ENCODE measurements around the gene SLC7A1.
"Not testable (repeated sequence)": the region's sequence is repeated elsewhere in the genome, so short reads cannot be mapped to it uniquely, and the experiment has no call there.

Gene SLC7A1

DNA sequence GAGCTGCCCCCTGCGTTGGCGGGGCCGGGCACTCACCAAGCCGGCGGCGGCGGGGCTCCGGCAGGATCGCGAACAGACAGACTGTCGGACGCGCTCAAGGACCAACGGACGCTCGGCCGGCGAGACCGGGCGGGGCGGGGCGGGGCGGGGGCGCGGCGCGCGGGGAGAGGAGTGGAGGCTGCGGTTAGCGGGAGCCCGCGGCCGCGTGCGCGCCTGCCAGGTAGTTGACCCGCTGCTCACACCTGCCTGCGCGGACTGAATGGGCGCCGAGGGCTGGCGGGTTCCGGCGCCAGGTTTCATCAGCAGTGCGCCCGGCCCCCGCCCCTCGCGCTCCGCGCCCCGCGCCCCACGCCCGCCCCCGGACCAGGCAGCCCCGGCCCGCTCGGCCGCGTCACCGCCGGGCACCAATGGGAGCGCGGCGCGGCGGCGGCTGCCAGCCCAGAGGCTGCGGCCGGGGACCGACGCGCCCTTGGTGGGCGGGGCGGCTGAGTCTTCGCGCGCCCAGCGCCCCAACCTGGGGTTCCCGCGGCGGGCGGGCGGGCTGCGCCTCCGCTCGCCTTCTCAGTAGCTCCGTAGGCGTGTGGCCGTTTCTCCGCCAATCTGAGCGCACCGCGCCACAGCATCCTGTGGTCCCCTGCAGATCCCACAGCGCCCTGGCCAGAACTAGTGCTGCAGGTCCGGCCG, at the start of gene SLC7A1:
Gene SLC7A1, minus strand, starts transcription at position 309 of the 684 bp plus-strand sequence. CDS start 59,500 bp downstream, outside the sequence.
- TF ChIP-seq, protein P1, sequence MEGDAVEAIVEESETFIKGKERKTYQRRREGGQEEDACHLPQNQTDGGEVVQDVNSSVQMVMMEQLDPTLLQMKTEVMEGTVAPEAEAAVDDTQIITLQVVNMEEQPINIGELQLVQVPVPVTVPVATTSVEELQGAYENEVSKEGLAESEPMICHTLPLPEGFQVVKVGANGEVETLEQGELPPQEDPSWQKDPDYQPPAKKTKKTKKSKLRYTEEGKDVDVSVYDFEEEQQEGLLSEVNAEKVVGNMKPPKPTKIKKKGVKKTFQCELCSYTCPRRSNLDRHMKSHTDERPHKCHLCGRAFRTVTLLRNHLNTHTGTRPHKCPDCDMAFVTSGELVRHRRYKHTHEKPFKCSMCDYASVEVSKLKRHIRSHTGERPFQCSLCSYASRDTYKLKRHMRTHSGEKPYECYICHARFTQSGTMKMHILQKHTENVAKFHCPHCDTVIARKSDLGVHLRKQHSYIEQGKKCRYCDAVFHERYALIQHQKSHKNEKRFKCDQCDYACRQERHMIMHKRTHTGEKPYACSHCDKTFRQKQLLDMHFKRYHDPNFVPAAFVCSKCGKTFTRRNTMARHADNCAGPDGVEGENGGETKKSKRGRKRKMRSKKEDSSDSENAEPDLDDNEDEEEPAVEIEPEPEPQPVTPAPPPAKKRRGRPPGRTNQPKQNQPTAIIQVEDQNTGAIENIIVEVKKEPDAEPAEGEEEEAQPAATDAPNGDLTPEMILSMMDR (IDR thresholded peaks at IDR 0.05; ENCODE audit: low read depth, low read length): no peak
- peak within 1 kb of the TSS; percentile 73 for H3K4me3 ChIP-seq (ENCODE audit: low read depth, low read length)

DNA sequence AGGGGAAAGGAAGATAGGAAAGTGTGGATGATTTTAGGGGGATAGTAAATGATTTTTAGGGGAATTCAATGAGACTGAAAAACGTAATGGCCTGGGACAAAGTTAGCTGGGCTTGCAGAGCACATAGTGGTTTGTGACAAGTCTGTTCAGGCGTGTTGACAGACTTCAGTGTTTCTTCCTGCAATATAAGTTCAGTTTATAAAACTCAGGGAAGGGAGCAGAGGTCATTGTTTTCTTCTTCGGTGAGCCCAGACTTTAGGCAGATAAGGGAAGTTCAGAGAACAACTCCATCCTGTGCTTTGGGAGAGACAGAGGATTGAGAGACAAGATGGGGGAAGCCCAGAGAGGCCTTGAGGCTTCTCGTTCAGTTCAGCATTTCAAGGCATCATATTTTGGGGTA, 45.2 kb upstream of the SLC7A1 start:
- no peak overlapping the region for H3K4me3 ChIP-seq (ENCODE audit: low read depth, low read length)
- TF ChIP-seq, protein P1 (IDR thresholded peaks at IDR 0.05; ENCODE audit: low read depth, low read length): no peak

DNA sequence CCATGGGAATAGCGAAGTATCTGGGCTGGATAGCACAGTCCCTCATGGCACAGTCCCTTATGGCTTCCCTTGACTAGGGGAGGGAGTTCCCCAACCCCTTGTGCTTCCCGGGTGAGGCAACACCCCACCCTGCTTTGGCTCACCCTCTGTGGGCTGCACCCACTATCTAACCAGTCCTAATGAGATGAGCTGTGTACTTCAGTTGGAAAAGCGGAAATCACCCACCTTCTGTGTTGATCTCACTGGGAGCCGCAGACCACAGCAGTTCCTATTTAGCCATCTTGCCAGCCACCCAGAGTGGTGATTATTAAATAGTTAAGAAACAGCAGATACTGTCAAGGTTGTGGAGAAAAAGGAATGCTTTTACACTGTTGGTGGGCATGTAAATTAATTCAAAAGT, 41.3 kb upstream of the SLC7A1 start:
- H3K4me3 ChIP-seq (ENCODE audit: low read depth, low read length): not testable (repeated sequence)

DNA sequence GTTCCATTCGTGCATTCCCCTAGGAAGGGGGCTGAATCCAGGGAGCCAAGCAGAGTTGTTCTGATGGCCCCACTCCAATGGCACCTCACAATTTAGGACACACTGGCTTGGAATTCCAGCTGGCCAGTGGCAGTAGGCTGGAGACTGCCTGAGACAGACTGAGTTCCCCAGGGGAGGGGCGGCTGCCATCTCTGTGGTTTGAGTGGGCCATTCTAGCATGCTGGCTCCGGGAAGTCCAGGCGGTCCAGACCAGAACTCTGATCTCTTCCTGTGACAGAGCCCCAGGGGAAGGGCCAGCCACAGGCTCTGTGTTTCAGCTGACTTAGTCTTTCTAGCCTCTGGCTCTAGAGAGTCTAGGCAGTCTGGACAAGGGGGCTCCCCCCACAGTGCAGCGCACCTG, 29.5 kb upstream of the SLC7A1 start:
- no peak overlapping the region for H3K4me3 ChIP-seq (ENCODE audit: low read depth, low read length)
- TF ChIP-seq, protein P1 (IDR thresholded peaks at IDR 0.05; ENCODE audit: low read depth, low read length): no peak

DNA sequence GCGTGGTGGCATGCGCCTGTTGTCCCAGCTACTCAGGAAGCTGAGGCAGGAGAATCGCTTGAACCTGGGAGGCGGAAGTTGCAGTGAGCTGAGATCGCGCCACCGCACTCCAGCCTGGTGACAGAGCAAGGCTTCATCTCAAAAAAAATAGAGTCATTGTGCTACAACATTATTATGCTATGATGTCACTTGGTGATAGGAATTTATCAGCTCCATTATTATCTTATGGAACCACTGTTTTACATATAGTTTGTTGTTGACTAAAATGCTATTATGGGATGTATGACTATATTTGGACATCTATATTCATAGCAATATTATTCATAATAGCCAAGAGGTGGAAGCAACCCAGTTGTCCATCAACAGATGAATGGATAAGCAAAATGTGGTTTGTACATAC, 26.4 kb upstream of the SLC7A1 start:
- H3K4me3 ChIP-seq (ENCODE audit: low read depth, low read length): no peak overlapping the region
- TF ChIP-seq, protein P1 (IDR thresholded peaks at IDR 0.05; ENCODE audit: low read depth, low read length): no peak

DNA sequence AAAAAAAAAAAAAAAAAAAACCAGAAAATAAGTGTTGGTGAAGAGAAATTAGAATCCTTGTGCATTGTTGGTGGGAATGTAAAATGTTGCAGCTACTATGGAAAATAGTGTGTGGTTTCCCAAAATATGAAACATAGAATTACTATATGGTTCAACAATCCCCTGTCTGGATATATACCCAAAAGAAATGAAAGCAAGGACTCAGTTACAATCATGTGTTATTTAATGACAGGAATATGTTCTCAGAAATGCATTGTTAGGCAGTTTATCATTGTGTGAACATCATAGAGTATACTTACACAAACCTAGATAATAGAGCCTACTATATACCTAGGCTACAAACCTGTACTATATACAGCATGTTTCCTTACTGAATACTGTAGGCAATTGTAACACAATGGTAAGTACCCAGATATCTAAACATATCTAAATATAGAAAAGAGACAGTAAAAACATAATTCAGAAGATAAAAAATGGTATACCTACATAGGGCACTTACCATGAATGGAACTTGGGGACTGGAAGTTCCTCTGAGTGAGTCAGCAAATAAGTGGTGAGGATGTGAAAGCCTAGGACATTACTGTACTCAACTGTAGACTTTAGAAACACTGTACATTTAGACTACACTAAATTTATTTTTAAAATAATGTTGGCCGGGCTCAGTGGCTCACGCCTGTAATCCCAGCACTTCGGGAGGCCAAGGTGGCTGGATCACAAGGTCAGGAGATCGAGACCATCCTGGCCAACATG, 25.7 kb upstream of the SLC7A1 start:
- no peak overlapping the region for H3K4me3 ChIP-seq (ENCODE audit: low read depth, low read length)
- TF ChIP-seq, protein P1 (IDR thresholded peaks at IDR 0.05; ENCODE audit: low read depth, low read length): no peak

DNA sequence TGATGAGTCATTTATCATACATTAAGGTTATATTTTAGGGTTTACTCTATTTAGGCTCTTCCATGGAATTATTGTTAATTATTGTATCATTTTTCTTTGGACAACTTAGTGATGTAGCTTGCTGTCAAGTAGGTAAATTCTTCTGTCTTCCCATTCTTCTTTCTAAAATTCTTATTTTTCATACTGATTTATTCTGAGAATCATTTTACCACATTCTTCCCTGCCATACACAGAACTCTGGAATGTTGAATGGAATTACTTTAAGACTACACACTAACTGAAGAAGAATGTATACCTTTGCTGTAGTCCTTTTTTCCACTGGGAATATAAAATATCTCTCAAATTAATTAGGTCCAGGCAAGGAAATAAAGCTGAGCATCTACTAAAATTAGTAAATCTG, 24.5 kb upstream of the SLC7A1 start:
- TF ChIP-seq, protein P1 (IDR thresholded peaks at IDR 0.05; ENCODE audit: low read depth, low read length): no peak

More for the DNA sequence above, 24.5 kb upstream of the SLC7A1 start:
- H3K4me3 ChIP-seq (ENCODE audit: low read depth, low read length): no peak overlapping the region

Measured in WI38 (cell line).